ENCODE results near the gene CFAP20DC. TPM values are rescaled to one million over a fixed set of nuclear protein-coding genes. Genes with fewer than 3 reads are reported as not detected.

CFAP20DC gene
- total RNA-seq, 1 donor from 2014 or later: 0.57 TPM

DNA sequence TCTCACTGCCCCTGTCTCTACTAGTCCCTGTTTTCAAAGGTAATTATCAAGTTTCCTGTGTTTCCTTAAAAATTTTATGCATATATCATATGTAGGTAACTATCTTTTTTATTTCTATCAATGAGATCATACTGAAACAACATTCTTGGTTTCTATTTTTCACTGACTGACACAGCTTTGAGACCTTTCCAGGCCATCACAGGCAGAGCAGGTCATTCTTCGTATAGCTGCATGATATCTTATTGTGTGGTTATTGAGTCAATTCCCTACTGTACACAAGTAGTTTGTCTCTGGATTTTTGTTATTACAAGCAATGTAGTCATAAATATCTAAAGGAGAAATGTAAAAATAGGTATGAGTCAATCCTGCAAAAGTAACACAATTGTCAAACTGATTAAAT is 169.6 kb downstream of the CFAP20DC start:
- no peaks in the 10 kb centered on the region for H3K4me1 Mint-ChIP-seq (ENCODE audit: low read depth, unreplicated experiment)
- Histone ChIP-seq H3K36me3 (ENCODE audit: insufficient read depth, low read length) (no peaks in the 10 kb centered on the region), H3K9ac (ENCODE audit: low read length) (no peak overlapping the region), H2AFZ (ENCODE audit: low read depth, low read length) (no peak overlapping the region), H3K9me3 (ENCODE audit: insufficient read depth, low read depth, low read length) (no peaks in the 10 kb centered on the region), H3K79me2 (ENCODE audit: insufficient read depth, low read length) (no peaks in the 10 kb centered on the region), H3K4me3 (ENCODE audit: insufficient read depth, low read depth, low read length) (no peak overlapping the region), H3K4me2 (ENCODE audit: low read length) (no peak overlapping the region), H3K4me1 (ENCODE audit: insufficient read depth, low read length) (peaks cover 2% of the 10 kb centered on the region), H4K20me1 (ENCODE audit: insufficient read depth, low read length) (no peaks in the 10 kb centered on the region), H3K27ac (ENCODE audit: low read depth, low read length) (no peak overlapping the region), H3K27me3 (ENCODE audit: insufficient read depth, low read length) (no peaks in the 10 kb centered on the region)
- H3K27ac Mint-ChIP-seq (ENCODE audit: unreplicated experiment): no peak overlapping the region
- H3K27me3 Mint-ChIP-seq (ENCODE audit: low read depth, unreplicated experiment): no peaks in the 10 kb centered on the region
- TF ChIP-seq EZH2 (IDR thresholded peaks at IDR 0.05; ENCODE audit: insufficient read depth, low read length): no peak
- TF ChIP-seq CTCF (IDR thresholded peaks at IDR 0.05; ENCODE audit: insufficient read depth, low read depth, low read length): no peak
- no peak overlapping the region for H3K4me3 Mint-ChIP-seq (ENCODE audit: unreplicated experiment)
- H3K9me3 Mint-ChIP-seq (ENCODE audit: unreplicated experiment): no peaks in the 10 kb centered on the region
- DNase-seq (ENCODE audit: low read depth) (peak; percentile 40), FAIRE-seq (no peak)
- H3K36me3 Mint-ChIP-seq (ENCODE audit: low read depth, unreplicated experiment): no peaks in the 10 kb centered on the region

DNA sequence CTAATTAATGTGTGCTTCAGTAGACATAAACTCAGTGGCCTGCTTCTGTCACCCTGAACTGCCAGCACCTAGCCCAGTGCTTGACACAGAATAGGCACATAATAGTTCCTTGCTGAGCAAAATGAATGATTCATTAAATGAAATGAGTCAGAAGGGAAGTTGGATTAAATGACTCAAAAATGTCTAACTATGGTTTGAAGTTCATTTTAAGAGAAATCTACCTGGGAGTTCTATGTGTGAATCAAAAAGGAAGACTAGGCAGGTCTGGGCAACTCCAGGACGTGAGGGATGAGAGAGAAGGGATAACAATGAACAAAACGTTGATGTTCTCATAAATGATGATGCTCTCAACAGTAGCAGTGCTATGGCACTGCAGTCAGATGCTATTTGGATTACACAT is 175.0 kb downstream of the CFAP20DC start:
- peak overlapping the region; percentile 58 for H3K27ac ChIP-seq (ENCODE audit: low read depth, low read length)

More for the DNA sequence above, 175.0 kb downstream of the CFAP20DC start:
- Histone ChIP-seq H3K27me3 (ENCODE audit: insufficient read depth, low read length) (no peaks in the 10 kb centered on the region), H3K79me2 (ENCODE audit: insufficient read depth, low read length) (no peaks in the 10 kb centered on the region), H3K9me3 (ENCODE audit: insufficient read depth, low read depth, low read length) (no peaks in the 10 kb centered on the region), H3K4me1 (ENCODE audit: insufficient read depth, low read length) (peaks cover 12% of the 10 kb centered on the region), H4K20me1 (ENCODE audit: insufficient read depth, low read length) (no peaks in the 10 kb centered on the region), H3K9ac (ENCODE audit: low read length) (no peak overlapping the region), H2AFZ (ENCODE audit: low read depth, low read length) (peak overlapping the region; percentile 39), H3K36me3 (ENCODE audit: insufficient read depth, low read length) (no peaks in the 10 kb centered on the region), H3K4me2 (ENCODE audit: low read length) (peak overlapping the region; percentile 54), H3K4me3 (ENCODE audit: insufficient read depth, low read depth, low read length) (no peak overlapping the region)
- peaks cover 2% of the 10 kb centered on the region for H3K4me1 Mint-ChIP-seq (ENCODE audit: low read depth, unreplicated experiment)
- H3K27ac Mint-ChIP-seq (ENCODE audit: unreplicated experiment): no peak overlapping the region
- no peaks in the 10 kb centered on the region for H3K9me3 Mint-ChIP-seq (ENCODE audit: unreplicated experiment)
- TF ChIP-seq CTCF (IDR thresholded peaks at IDR 0.05; ENCODE audit: insufficient read depth, low read depth, low read length) (no peak), EZH2 (IDR thresholded peaks at IDR 0.05; ENCODE audit: insufficient read depth, low read length) (no peak)
- H3K36me3 Mint-ChIP-seq (ENCODE audit: low read depth, unreplicated experiment): no peaks in the 10 kb centered on the region
- FAIRE-seq (peak; percentile 62), DNase-seq (ENCODE audit: low read depth) (peak; percentile 53)
- H3K4me3 Mint-ChIP-seq (ENCODE audit: unreplicated experiment): no peak overlapping the region
- no peaks in the 10 kb centered on the region for H3K27me3 Mint-ChIP-seq (ENCODE audit: low read depth, unreplicated experiment)
